GM21825 (cell line): Measurements from ENCODE around the gene MPPED2.
"Not testable (repeated sequence)": the region's sequence is repeated elsewhere in the genome, so short reads cannot be mapped to it uniquely, and the experiment has no call there.

Experiments used
- ATAC-seq: cut with Tn5 transposase; IDR thresholded peaks from one replicate; pipeline ENCODE4 v1.9.1; 2021; ENCODE audit warnings: mild to moderate bottlenecking, moderate library complexity; ENCODE audit not compliant: unreplicated experiment

Gene MPPED2

GRCh38 chr11:30579415-30580175 is 6.6 kb downstream of the MPPED2 start:
- no peak for ATAC-seq

GRCh38 chr11:30578406-30578805 is 7.7 kb downstream of the MPPED2 start:
- no peak for ATAC-seq

GRCh38 chr11:30573951-30574350 is 12.2 kb downstream of the MPPED2 start:
- ATAC-seq: no peak

GRCh38 chr11:30568931-30569330 is 17.2 kb downstream of the MPPED2 start:
- ATAC-seq: no peak

- no peak for ATAC-seq
Observed at GRCh38 chr11:30567644-30568043, 18.5 kb downstream of the MPPED2 start.

- no peak for ATAC-seq
Observed at GRCh38 chr11:30567120-30567519, 19.0 kb downstream of the MPPED2 start.

- no peak for ATAC-seq
Observed at GRCh38 chr11:30566482-30566881, 19.7 kb downstream of the MPPED2 start.

- ATAC-seq: no peak
Observed at GRCh38 chr11:30565027-30565426, 21.1 kb downstream of the MPPED2 start.

GRCh38 chr11:30561691-30562415 is 24.3 kb downstream of the MPPED2 start:
- no peak for ATAC-seq

GRCh38 chr11:30560206-30561106 is 25.7 kb downstream of the MPPED2 start:
- ATAC-seq: no peak

- ATAC-seq: no peak
Observed at GRCh38 chr11:30559004-30559403, 27.1 kb downstream of the MPPED2 start.

- ATAC-seq: not testable (repeated sequence)
Observed at GRCh38 chr11:30554587-30554986, 31.6 kb downstream of the MPPED2 start.

- no peak for ATAC-seq
Observed at GRCh38 chr11:30553521-30554110, 32.5 kb downstream of the MPPED2 start.

- ATAC-seq: no peak
Observed at GRCh38 chr11:30552839-30553238, 33.3 kb downstream of the MPPED2 start.

- no peak for ATAC-seq
Observed at GRCh38 chr11:30550022-30550542, 36.1 kb downstream of the MPPED2 start.

- ATAC-seq: no peak
Observed at GRCh38 chr11:30549565-30549964, 36.6 kb downstream of the MPPED2 start.

GRCh38 chr11:30546334-30546733 is 39.8 kb downstream of the MPPED2 start:
- no peak for ATAC-seq

GRCh38 chr11:30545507-30545906 is 40.6 kb downstream of the MPPED2 start:
- ATAC-seq: no peak

GRCh38 chr11:30543066-30543465 is 43.1 kb downstream of the MPPED2 start:
- ATAC-seq: no peak

- ATAC-seq: no peak
Observed at GRCh38 chr11:30540781-30541180, 45.4 kb downstream of the MPPED2 start.

- no peak for ATAC-seq
Observed at GRCh38 chr11:30538251-30538650, 47.9 kb downstream of the MPPED2 start.
